ENCODE results near the gene ADARB1. TPM values are rescaled to one million over a fixed set of nuclear protein-coding genes. Genes with fewer than 3 reads are reported as not detected.

ADARB1 gene
- total RNA-seq, 1 experiment from 2014 or later = 14.6 TPM

GRCh38 chr21:45177039-45177438, 102.7 kb downstream of the ADARB1 start:
- DNase-seq (ENCODE audit: low spot score) (no peak), ATAC-seq (0 out of 2 replicates have a peak, but pooled peaks have one; percentile 46)
- no peak for TF ChIP-seq ZNF671 (CRISPR knock-in tag; IDR thresholded peaks at IDR 0.05)
- no peak for TF ChIP-seq CREB1 (CRISPR knock-in tag; IDR thresholded peaks at IDR 0.05)
- no peak for TF ChIP-seq ATF2 (CRISPR knock-in tag; IDR thresholded peaks at IDR 0.05; ENCODE audit: borderline replicate concordance, low read depth)
- no peak for TF ChIP-seq ZNF232 (CRISPR knock-in tag; IDR thresholded peaks at IDR 0.05)
- TF ChIP-seq ZNF512 (CRISPR knock-in tag; IDR thresholded peaks at IDR 0.05; ENCODE audit: borderline replicate concordance) = no peak
- no peak for TF ChIP-seq ERG (CRISPR knock-in tag; IDR thresholded peaks at IDR 0.05)
- TF ChIP-seq PREB (CRISPR knock-in tag; IDR thresholded peaks at IDR 0.05; ENCODE audit: borderline replicate concordance) = no peak
- TF ChIP-seq ZNF219 (CRISPR knock-in tag; IDR thresholded peaks at IDR 0.05; ENCODE audit: borderline replicate concordance) = no peak
- TF ChIP-seq CBFB (CRISPR knock-in tag; IDR thresholded peaks at IDR 0.05; ENCODE audit: low read depth) = no peak
- TF ChIP-seq SOX15 (CRISPR knock-in tag; IDR thresholded peaks at IDR 0.05) = no peak
- no peak for TF ChIP-seq TP53 (CRISPR knock-in tag; IDR thresholded peaks at IDR 0.05)
- no peak for TF ChIP-seq MAX (CRISPR knock-in tag; IDR thresholded peaks at IDR 0.05)
- TF ChIP-seq AFF4 (CRISPR knock-in tag; IDR thresholded peaks at IDR 0.05; ENCODE audit: borderline replicate concordance) = no peak
- TF ChIP-seq ZBTB43 (CRISPR knock-in tag; IDR thresholded peaks at IDR 0.05) = no peak
- no peak for TF ChIP-seq TEAD4 (CRISPR knock-in tag; IDR thresholded peaks at IDR 0.05)
- no peak for TF ChIP-seq NFE2L1 (CRISPR knock-in tag; IDR thresholded peaks at IDR 0.05)
- no peak for TF ChIP-seq RORB (CRISPR knock-in tag; IDR thresholded peaks at IDR 0.05)
- no peak for TF ChIP-seq AR (CRISPR knock-in tag; IDR thresholded peaks at IDR 0.05)
- H3K27ac Mint-ChIP-seq = no peak overlapping the region
- CTCF ChIA-PET = no interaction called here
- H3K4me1 Mint-ChIP-seq = no peaks in the 10 kb centered on the region
- H3K9me3 Mint-ChIP-seq = no peaks in the 10 kb centered on the region
- 0 out of 2 replicates have a peak, but pooled peaks cover 2% of the 10 kb centered on the region for H3K36me3 Mint-ChIP-seq
- H3K27me3 Mint-ChIP-seq (ENCODE audit: low read depth) = no peaks in the 10 kb centered on the region
- POLR2A ChIA-PET = no interaction called here
- H3K4me3 Mint-ChIP-seq = no peak overlapping the region

Measured in WTC11 (cell line).